Nephron progenitor cell (in vitro differentiated cells): ENCODE measurements around the gene DAP.
A peak's percentile ranks its signal among the peaks of the same experiment; 100 is the strongest.

ENCODE experiments used
- DNase-seq: peaks from one replicate; pipeline ENCODE4 v3.0.0; 2021
- H3K27ac Mint-ChIP-seq: 2 replicates; pipeline ENCODE4 v1.8.0; 2021; ENCODE audit warnings: mild to moderate bottlenecking, moderate library complexity, mixed read lengths
- H3K27me3 Mint-ChIP-seq: 2 replicates; pipeline ENCODE4 v1.8.0; 2021; ENCODE audit warnings: mild to moderate bottlenecking, low read depth, mixed read lengths; ENCODE audit not compliant: poor library complexity
- H3K36me3 Mint-ChIP-seq: 2 replicates; pipeline ENCODE4 v1.8.0; 2021; ENCODE audit warnings: low read depth, mixed read lengths
- H3K4me1 Mint-ChIP-seq: 2 replicates; pipeline ENCODE4 v1.8.0; 2021; ENCODE audit warnings: mixed read lengths
- H3K4me3 Mint-ChIP-seq: 2 replicates; pipeline ENCODE4 v1.8.0; 2021; ENCODE audit warnings: mild to moderate bottlenecking, moderate library complexity, mixed read lengths
- H3K9me3 Mint-ChIP-seq: 2 replicates; pipeline ENCODE4 v1.8.0; 2021; ENCODE audit warnings: mild to moderate bottlenecking, moderate library complexity, mixed read lengths
- TF ChIP-seq, protein P1 (sequence below): fragments of 200-600 bp; sonication (generic); IDR thresholded peaks from 2 replicates; pipeline ENCODE4 v1.5.0; 2021; ENCODE audit warnings: antibody characterized with exemption

The DAP gene

DNA sequence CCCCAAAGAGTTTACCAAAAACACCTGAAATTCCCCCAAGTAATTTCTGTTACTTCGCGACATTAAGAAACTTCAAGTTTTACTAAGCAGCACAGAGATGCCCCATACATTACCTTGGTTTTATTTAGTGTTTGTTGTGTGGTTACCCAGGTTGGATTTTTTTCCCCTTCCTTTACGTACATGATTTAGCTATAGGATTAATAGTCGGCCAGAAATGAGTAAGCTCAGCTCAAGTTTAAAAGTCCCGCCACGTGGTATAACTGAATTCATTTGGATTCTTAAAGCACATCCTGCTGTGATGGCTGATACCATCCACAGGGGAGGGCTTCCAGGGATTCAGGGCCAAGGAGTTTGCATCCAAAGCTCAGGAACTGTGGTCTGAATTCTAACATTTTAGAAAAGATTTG is 75.9 kb downstream of the DAP start:
- H3K27ac Mint-ChIP-seq, result no peak overlapping the region
- TF ChIP-seq, protein P1, sequence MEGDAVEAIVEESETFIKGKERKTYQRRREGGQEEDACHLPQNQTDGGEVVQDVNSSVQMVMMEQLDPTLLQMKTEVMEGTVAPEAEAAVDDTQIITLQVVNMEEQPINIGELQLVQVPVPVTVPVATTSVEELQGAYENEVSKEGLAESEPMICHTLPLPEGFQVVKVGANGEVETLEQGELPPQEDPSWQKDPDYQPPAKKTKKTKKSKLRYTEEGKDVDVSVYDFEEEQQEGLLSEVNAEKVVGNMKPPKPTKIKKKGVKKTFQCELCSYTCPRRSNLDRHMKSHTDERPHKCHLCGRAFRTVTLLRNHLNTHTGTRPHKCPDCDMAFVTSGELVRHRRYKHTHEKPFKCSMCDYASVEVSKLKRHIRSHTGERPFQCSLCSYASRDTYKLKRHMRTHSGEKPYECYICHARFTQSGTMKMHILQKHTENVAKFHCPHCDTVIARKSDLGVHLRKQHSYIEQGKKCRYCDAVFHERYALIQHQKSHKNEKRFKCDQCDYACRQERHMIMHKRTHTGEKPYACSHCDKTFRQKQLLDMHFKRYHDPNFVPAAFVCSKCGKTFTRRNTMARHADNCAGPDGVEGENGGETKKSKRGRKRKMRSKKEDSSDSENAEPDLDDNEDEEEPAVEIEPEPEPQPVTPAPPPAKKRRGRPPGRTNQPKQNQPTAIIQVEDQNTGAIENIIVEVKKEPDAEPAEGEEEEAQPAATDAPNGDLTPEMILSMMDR, result no peak

DNA sequence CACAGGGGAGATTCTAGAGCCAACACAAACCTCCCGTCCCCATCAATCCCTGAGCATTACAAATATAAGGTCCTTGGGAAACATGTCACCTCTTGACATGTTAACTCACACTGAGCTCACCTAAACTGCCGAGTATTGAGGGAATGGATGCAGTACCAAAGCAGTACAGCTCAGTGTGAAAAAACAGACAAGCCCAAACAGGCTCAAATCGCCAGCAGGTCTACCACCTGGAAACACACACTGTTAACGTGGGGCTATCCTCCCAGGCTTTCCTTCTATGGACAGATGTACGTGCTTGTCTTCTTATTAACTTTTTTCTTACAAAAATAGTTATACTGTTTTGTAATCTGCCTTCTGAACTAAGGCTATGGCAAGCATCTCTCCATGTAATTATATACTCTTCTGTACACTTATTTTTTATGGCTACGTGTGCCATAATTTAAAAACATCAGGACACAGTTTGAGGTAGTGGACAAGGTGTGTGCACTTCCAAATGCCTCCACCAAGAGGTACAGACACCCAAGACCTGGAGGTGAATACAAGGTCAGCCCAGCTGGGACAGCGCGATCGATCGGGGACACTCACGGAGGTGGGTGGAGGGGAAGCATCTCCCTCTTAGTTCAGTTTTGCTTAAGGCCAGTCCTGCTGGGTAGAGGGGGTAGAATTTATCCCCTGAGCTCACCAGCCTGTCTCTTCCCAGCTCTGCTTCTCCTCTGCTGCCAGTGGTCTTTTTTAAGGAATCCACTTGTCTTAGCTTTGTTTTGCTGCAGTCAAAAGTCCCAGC is 76.5 kb downstream of the DAP start:
- TF ChIP-seq, protein P1, result no peak
- Mint-ChIP-seq H3K9me3 (peaks cover 29% of the 10 kb centered on the region), H3K27ac (peak overlapping the region; percentile 25), H3K4me3 (no peak overlapping the region), H3K27me3 (peaks cover 3% of the 10 kb centered on the region), H3K4me1 (no peaks in the 10 kb centered on the region), H3K36me3 (peaks cover 78% of the 10 kb centered on the region)
- DNase-seq, result no peak

More for the DNA sequence above, 75.9 kb downstream of the DAP start:
- Mint-ChIP-seq H3K9me3 (peaks cover 29% of the 10 kb centered on the region), H3K4me3 (no peak overlapping the region), H3K36me3 (peaks cover 78% of the 10 kb centered on the region), H3K27me3 (peaks cover 3% of the 10 kb centered on the region), H3K4me1 (peaks cover 3% of the 10 kb centered on the region)
- no peak for DNase-seq

GRCh38 chr5:10682801-10683525 is 78.1 kb downstream of the DAP start:
- DNase-seq, result no peak
- Mint-ChIP-seq H3K4me1 (no peaks in the 10 kb centered on the region), H3K9me3 (peaks cover 21% of the 10 kb centered on the region), H3K4me3 (no peak overlapping the region), H3K36me3 (peaks cover 70% of the 10 kb centered on the region), H3K27ac (no peak overlapping the region), H3K27me3 (peaks cover 3% of the 10 kb centered on the region)
- TF ChIP-seq, protein P1, result no peak

GRCh38 chr5:10681731-10682679 is 79.0 kb downstream of the DAP start:
- TF ChIP-seq, protein P1, result no peak
- Mint-ChIP-seq H3K36me3 (peaks cover 70% of the 10 kb centered on the region), H3K9me3 (peaks cover 16% of the 10 kb centered on the region), H3K4me3 (no peak overlapping the region), H3K27ac (no peak overlapping the region), H3K4me1 (no peaks in the 10 kb centered on the region), H3K27me3 (peaks cover 3% of the 10 kb centered on the region)
- DNase-seq, result no peak

DNA sequence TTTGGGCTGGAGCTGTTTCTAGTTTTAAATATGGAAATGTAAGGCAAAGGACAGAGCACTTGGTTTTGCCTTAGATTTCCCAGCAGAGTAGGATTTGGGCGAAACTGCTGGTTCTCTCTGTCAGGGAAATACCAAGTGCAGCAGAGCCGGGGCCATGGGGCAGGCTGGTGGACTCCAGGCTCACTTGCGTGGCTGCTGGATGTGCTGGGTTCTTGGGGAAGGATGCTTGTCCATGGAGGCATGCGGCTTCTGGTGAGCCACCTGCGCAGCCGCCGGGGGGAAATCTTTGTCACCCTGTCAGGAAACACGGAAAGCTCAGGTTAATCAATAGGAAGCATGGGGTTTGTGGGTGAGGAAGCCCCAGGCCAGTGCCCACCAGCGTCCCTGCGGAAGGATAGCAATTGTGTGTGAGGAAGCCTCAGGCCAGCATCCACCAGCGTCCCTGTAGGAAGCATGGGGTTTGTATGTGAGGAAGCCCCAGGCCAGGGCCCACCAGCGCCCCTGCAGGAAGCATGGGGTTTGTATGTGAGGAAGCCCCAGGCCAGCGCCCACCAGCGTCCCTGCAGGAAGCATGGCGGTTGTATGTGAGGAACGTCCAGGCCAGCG is 80.1 kb downstream of the DAP start:
- peaks cover 5% of the 10 kb centered on the region for H3K27me3 Mint-ChIP-seq
- H3K27ac Mint-ChIP-seq, result no peak overlapping the region
- peaks cover 11% of the 10 kb centered on the region for H3K9me3 Mint-ChIP-seq
- TF ChIP-seq, protein P1, result no peak
- DNase-seq, result no peak
- peaks cover 70% of the 10 kb centered on the region for H3K36me3 Mint-ChIP-seq
- no peak overlapping the region for H3K4me3 Mint-ChIP-seq
- H3K4me1 Mint-ChIP-seq, result peaks cover 2% of the 10 kb centered on the region
